Measurements from ENCODE around the gene MS4A13. TPM values are rescaled to one million over a fixed set of nuclear protein-coding genes. Genes with fewer than 3 reads are reported as not detected.
"Not testable (repeated sequence)": the region's sequence is repeated elsewhere in the genome, so short reads cannot be mapped to it uniquely, and the experiment has no call there.

Gene MS4A13
- total RNA-seq, 1 donor from 2014 or later: not detected

GRCh38 chr11:60530454-60531100, 15.4 kb downstream of the MS4A13 start:
- no peak for DNase-seq (ENCODE audit: low read depth in 2 of 2)

DNA sequence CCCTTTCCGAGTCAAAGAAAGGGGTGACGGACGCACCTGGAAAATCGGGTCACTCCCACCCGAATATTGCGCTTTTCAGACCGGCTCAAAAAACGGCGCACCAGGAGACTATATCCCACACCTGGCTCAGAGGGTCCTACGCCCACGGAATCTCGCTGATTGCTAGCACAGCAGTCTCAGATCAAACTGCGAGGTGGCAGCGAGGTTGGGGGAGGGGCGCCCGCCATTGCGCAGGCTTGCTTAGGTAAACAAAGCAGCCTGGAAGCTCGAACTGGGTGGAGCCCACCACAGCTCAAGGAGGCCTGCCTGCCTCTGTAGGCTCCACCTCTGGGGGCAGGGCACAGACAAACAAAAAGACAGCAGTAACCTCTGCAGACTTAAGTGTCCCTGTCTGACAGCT, 17.2 kb downstream of the MS4A13 start:
- DNase-seq (ENCODE audit: low read depth in 2 of 2): not testable (repeated sequence)

DNA sequence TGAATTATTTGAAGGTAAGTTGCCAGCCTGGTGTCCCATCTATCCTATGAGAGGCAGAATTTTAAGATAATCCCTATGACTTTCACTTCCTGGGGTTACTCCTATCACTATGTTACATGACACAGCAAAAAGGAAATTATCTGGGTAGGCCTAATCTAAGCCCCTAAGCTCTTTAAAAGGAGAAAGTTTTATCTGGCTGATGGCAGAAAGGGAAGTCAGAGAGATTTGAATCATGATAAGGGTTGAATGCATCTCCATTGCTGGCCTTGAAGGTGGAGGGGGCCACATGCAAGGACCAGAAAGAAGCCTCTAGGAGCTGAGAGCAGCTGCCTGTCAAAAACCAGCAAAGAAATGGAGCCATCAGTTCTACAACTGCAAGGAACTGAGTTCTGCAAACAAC, 23.4 kb downstream of the MS4A13 start:
- DNase-seq (ENCODE audit: low read depth in 2 of 2): not testable (repeated sequence)

DNA sequence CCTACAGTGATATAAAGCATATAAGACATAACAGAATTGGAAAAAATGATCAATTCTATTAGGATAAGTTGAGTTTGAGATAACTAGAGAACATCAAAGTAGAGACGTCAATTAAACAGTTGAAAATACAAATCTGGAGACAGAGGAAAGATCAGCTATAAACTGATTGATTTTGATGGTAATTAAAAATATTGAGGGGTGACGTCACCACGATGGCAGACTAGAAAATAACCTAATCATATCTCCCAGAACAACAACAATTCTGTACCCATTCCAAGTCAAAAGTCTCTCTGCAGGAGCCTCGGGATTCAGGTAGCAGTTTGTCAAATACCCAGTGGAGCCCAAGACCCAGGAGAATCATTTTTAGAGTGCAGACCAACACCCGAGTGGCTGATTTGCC, 28.9 kb downstream of the MS4A13 start:
- no peak for DNase-seq (ENCODE audit: low read depth in 2 of 2)

GRCh38 chr11:60561254-60561653, 46.1 kb downstream of the MS4A13 start:
- DNase-seq (ENCODE audit: low read depth in 2 of 2): no peak

- peak in 1 of 2 donors; percentile 1 for DNase-seq (ENCODE audit: low read depth in 2 of 2)
Measured at GRCh38 chr11:60563553-60564235, 48.5 kb downstream of the MS4A13 start.

GRCh38 chr11:60566776-60567175, 51.6 kb downstream of the MS4A13 start:
- no peak for DNase-seq (ENCODE audit: low read depth in 2 of 2)

DNA sequence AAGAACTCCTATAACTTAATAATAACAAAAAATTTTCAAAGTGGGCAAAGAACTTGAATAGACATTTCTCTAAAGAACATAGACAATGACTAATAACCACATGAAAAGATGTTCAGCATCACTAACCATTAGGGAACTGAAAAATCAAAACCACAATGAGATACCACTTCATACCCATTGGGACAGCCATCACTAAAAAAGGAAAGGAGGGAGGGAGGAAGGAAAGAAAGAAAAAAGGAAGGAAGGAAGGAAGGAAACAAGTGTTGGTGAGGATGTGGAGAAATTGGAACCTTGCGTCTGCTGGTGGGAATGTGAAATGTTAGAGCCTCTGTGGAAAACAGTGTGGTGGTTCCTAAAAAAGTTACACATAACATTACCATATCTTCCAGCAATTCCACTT, 55.8 kb downstream of the MS4A13 start:
- no peak for DNase-seq (ENCODE audit: low read depth in 2 of 2)

DNA sequence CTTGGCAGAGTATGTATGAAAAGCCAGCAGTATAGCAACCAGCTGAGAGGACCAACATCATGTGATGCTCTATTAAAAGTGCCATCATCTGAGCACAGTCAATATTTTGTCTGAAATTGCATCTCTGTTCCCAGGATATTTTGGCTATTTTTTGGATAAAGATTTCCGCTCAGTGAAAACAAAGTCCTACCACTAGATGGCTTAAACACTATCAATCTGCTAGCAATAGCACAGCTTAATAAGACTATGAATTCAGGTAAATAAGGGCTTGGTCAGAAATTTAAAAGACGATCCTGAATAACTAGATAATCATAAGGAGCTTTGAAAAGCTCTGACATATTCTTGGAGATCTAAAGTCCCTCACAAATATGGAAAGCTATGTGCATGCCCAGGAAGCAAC, 74.4 kb downstream of the MS4A13 start:
- no peak for DNase-seq (ENCODE audit: low read depth in 2 of 2)

Other genes starting within 250 kb of the MS4A13 start
- gene MS4A4A, start 234.7 kb upstream of the MS4A13 start, total RNA-seq: not detected in 2 replicates
- not detected in 2 replicates for gene MS4A6E, start 188.1 kb upstream of the MS4A13 start, total RNA-seq
- not detected in 2 replicates for gene MS4A7, start 136.9 kb upstream of the MS4A13 start, total RNA-seq
- not detected in 2 replicates for gene MS4A14, start 118.9 kb upstream of the MS4A13 start, total RNA-seq
- not detected in 2 replicates for gene MS4A5, start 85.8 kb upstream of the MS4A13 start, total RNA-seq
- not detected in 2 replicates for gene MS4A1, start 59.5 kb upstream of the MS4A13 start, total RNA-seq
- gene MS4A12, start 22.6 kb upstream of the MS4A13 start, total RNA-seq: not detected in 2 replicates
- not detected in 2 replicates for gene MS4A8, start 184.2 kb downstream of the MS4A13 start, total RNA-seq
- gene MS4A18, start 209.3 kb downstream of the MS4A13 start, total RNA-seq: not detected in 2 replicates
- gene MS4A15, start 241.5 kb downstream of the MS4A13 start, total RNA-seq: not detected in 2 replicates

All from lung microvascular endothelial cell (primary cell).